SK-N-SH treated with all-trans-retinoic acid at 6 μM for 48 hours (cell line): Measurements from ENCODE around the gene NOSIP.

Experiments
- ATAC-seq: fragments of 200-7000 bp; cut with Tn5 transposase; 3 replicates; pipeline ENCODE4 v1.9.1; 2020; ENCODE audit warnings: mild to moderate bottlenecking, moderate library complexity
- BACH2 ChIP-seq: fragments of 250-450 bp; sonication (Bioruptor Pico); IDR thresholded peaks from 2 replicates; pipeline ENCODE4 v1.9.0; 2021; ENCODE audit warnings: mild to moderate bottlenecking, borderline replicate concordance
- CSDC2 ChIP-seq: fragments of 250-450 bp; sonication (Bioruptor Pico); IDR thresholded peaks from 2 replicates; pipeline ENCODE4 v1.5.0; 2020; ENCODE audit warnings: mild to moderate bottlenecking, moderate library complexity
- ESRRG ChIP-seq: fragments of 250-450 bp; sonication (Bioruptor Pico); IDR thresholded peaks from 2 replicates; pipeline ENCODE4 v1.6.1; 2021; ENCODE audit warnings: mild to moderate bottlenecking
- ISL1 ChIP-seq: fragments of 250-450 bp; sonication (Bioruptor Pico); IDR thresholded peaks from 2 replicates; pipeline ENCODE4 v2.1.2; 2022; ENCODE audit warnings: mild to moderate bottlenecking, moderate library complexity
- PPARA ChIP-seq: fragments of 250-450 bp; sonication (Bioruptor Pico); IDR thresholded peaks from 2 replicates; pipeline ENCODE4 v1.5.0; 2020; ENCODE audit warnings: mild to moderate bottlenecking, borderline replicate concordance
- TCF4 ChIP-seq: fragments of 250-450 bp; sonication (Bioruptor Pico); IDR thresholded peaks from 2 replicates; pipeline ENCODE4 v1.8.0; 2021; ENCODE audit warnings: mild to moderate bottlenecking, moderate library complexity, borderline replicate concordance
- TOX ChIP-seq: fragments of 250-450 bp; sonication (Bioruptor Pico); IDR thresholded peaks from 2 replicates; pipeline ENCODE4 v1.8.0; 2021; ENCODE audit warnings: mild to moderate bottlenecking, moderate library complexity, borderline replicate concordance
- ZC3H10 ChIP-seq: fragments of 250-450 bp; sonication (Bioruptor Pico); IDR thresholded peaks from 2 replicates; pipeline ENCODE4 v1.5.1; 2021; ENCODE audit warnings: mild to moderate bottlenecking, moderate library complexity
- ZFP3 ChIP-seq: fragments of 250-450 bp; sonication (Bioruptor Pico); IDR thresholded peaks from 2 replicates; pipeline ENCODE4 v1.5.0; 2020; ENCODE audit warnings: mild to moderate bottlenecking, moderate library complexity
- ZFP30 ChIP-seq: fragments of 450-650 bp; formaldehyde crosslinking; IDR thresholded peaks from 2 replicates; pipeline ENCODE4 v1.5.0; 2022; ENCODE audit warnings: mild to moderate bottlenecking, moderate library complexity
- ZNF8 ChIP-seq: fragments of 450-650 bp; formaldehyde crosslinking; IDR thresholded peaks from 2 replicates; pipeline ENCODE4 v1.5.0; 2020; ENCODE audit warnings: mild to moderate bottlenecking, moderate library complexity
- TF ChIP-seq, protein P1 (sequence below): fragments of 250-450 bp; sonication (Bioruptor Pico); IDR thresholded peaks from 2 replicates; pipeline ENCODE4 v1.8.0; 2020; ENCODE audit warnings: mild to moderate bottlenecking, moderate library complexity, borderline replicate concordance
- TF ChIP-seq, protein P2 (sequence below): fragments of 250-450 bp; sonication (Bioruptor Pico); IDR thresholded peaks from 2 replicates; pipeline ENCODE4 v1.5.1; 2021; ENCODE audit warnings: mild to moderate bottlenecking, moderate library complexity
- TF ChIP-seq, protein P3 (sequence below): fragments of 250-450 bp; sonication (Bioruptor Pico); IDR thresholded peaks from 2 replicates; pipeline ENCODE4 v1.5.1; 2020; ENCODE audit warnings: low read depth, mild to moderate bottlenecking, moderate library complexity
- TF ChIP-seq, protein P4 (sequence below): fragments of 250-450 bp; sonication (Bioruptor Pico); IDR thresholded peaks from 2 replicates; pipeline ENCODE4 v1.8.0; 2021; ENCODE audit warnings: low read depth, mild to moderate bottlenecking, moderate library complexity, borderline replicate concordance
- TF ChIP-seq, protein P5 (sequence below): fragments of 250-450 bp; sonication (Bioruptor Pico); IDR thresholded peaks from 2 replicates; pipeline ENCODE4 v1.5.0; 2020; ENCODE audit warnings: mild to moderate bottlenecking, moderate library complexity

Gene NOSIP

DNA sequence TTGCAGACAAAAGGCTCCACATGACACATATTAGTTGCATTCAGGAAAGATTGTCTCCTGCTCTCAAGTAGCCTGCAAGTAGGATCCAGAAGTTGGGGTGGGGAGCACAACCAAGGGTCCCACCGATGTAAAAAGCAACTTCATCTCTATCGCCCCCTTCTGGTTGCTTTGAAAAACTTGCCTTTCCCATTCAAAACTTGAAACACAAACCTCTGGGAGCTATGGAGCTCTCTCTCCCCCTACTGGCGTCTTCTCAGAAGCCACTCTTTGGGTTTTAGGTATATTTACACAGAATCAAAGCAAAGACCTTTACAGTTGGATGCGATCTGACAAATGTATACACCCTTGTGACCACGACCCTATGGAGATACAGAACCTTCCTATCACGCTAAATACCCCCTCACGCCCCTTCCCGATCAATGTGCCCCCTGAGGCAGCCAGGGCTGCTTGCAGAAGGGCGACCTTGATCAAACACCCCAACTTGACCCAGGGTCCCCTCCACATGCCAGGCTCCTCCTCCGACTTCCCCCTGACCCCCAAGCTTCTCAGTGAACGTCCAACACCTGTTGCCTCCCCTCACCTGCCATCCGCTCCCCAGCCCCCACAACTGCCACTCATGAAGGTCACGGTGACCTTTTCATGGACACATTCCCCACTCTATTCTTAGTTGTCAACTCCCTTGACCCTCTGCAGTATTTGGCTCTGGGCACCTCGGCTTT, 10.1 kb downstream of the NOSIP start (continued):
- TF ChIP-seq, protein P1, sequence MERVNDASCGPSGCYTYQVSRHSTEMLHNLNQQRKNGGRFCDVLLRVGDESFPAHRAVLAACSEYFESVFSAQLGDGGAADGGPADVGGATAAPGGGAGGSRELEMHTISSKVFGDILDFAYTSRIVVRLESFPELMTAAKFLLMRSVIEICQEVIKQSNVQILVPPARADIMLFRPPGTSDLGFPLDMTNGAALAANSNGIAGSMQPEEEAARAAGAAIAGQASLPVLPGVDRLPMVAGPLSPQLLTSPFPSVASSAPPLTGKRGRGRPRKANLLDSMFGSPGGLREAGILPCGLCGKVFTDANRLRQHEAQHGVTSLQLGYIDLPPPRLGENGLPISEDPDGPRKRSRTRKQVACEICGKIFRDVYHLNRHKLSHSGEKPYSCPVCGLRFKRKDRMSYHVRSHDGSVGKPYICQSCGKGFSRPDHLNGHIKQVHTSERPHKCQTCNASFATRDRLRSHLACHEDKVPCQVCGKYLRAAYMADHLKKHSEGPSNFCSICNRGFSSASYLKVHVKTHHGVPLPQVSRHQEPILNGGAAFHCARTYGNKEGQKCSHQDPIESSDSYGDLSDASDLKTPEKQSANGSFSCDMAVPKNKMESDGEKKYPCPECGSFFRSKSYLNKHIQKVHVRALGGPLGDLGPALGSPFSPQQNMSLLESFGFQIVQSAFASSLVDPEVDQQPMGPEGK (CRISPR knock-in tag), result no peak
- no peak for TF ChIP-seq ZFP30
- TF ChIP-seq, protein P2, sequence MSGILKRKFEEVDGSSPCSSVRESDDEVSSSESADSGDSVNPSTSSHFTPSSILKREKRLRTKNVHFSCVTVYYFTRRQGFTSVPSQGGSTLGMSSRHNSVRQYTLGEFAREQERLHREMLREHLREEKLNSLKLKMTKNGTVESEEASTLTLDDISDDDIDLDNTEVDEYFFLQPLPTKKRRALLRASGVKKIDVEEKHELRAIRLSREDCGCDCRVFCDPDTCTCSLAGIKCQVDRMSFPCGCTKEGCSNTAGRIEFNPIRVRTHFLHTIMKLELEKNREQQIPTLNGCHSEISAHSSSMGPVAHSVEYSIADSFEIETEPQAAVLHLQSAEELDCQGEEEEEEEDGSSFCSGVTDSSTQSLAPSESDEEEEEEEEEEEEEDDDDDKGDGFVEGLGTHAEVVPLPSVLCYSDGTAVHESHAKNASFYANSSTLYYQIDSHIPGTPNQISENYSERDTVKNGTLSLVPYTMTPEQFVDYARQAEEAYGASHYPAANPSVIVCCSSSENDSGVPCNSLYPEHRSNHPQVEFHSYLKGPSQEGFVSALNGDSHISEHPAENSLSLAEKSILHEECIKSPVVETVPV (CRISPR knock-in tag), result no peak
- no peak for TF ChIP-seq CSDC2 (CRISPR knock-in tag)

DNA sequence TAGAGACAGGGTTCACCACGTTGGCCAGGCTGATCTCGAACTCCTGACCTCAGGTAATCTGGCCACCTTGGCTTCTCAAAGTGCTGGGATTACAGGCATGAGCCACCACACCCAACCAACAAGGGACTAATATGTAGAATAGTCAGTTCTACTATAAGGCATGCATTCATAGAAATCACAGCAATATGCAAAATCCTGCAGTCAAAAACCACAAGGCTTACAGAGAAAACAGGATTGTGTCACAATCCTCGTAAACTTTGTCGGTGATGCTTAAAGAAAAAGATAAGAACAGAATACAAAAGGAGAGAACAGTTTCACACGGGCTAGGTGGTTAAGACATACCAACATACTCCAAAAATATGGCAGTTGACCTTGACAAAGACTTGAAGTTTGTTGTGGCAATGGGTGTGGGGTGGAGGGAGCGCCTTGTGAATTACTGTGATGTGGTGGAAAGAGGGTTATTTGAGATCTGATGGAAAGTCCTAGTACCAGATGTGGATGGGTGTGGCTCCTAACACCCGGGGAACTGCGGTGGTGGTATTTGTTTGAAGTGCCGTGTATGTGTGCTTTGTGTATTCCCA, 12.4 kb downstream of the NOSIP start:
- no peak for ATAC-seq
- TF ChIP-seq, protein P3, sequence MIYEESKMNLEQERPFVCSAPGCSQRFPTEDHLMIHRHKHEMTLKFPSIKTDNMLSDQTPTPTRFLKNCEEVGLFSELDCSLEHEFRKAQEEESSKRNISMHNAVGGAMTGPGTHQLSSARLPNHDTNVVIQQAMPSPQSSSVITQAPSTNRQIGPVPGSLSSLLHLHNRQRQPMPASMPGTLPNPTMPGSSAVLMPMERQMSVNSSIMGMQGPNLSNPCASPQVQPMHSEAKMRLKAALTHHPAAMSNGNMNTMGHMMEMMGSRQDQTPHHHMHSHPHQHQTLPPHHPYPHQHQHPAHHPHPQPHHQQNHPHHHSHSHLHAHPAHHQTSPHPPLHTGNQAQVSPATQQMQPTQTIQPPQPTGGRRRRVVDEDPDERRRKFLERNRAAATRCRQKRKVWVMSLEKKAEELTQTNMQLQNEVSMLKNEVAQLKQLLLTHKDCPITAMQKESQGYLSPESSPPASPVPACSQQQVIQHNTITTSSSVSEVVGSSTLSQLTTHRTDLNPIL (CRISPR knock-in tag), result no peak
- TF ChIP-seq TOX (CRISPR knock-in tag) (no peak), TCF4 (no peak), ESRRG (CRISPR knock-in tag) (no peak), PPARA (no peak), BACH2 (CRISPR knock-in tag) (no peak), ZC3H10 (no peak)
- TF ChIP-seq, protein P1 (CRISPR knock-in tag), result no peak

DNA sequence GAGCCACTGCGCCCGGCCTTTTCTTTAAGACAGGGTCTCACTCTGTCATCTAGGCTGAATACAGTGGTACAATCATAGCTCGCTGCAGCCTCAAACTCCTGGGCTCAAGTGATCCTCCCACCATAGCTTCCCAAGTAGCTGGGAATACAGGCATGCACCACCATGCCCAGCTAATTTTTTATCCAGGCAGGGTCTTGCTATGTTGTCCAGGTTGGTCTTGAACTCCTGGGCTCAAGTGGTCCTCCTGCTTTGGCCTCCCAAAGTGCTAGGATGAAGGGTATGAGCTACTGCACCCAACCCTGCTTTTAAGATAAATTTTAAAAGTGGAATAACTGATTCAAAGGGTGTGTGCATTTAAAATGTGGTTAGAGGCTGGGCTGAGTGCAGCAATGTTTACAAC, 14.1 kb downstream of the NOSIP start:
- no peak for ATAC-seq

DNA sequence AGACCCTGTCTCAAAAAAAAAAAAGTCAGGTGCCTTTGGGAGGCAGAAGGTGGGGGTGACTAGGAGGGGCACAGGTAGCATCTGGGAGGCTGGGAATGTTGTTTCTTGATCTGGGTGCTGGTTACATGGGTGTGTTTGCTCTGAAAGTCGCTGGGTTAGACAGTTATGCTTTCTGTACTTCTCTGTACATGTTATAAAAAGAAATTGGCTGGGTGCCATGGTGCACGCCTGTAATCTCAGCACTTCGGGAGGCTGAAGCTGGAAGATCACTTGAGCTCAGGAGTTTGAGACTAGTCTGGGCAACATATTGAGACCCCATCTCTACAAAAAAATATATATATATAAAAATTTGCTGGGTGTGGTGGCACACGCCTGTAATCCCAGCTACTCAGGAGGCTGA, 15.1 kb downstream of the NOSIP start:
- TF ChIP-seq ZFP3, result no peak
- TF ChIP-seq, protein P4, sequence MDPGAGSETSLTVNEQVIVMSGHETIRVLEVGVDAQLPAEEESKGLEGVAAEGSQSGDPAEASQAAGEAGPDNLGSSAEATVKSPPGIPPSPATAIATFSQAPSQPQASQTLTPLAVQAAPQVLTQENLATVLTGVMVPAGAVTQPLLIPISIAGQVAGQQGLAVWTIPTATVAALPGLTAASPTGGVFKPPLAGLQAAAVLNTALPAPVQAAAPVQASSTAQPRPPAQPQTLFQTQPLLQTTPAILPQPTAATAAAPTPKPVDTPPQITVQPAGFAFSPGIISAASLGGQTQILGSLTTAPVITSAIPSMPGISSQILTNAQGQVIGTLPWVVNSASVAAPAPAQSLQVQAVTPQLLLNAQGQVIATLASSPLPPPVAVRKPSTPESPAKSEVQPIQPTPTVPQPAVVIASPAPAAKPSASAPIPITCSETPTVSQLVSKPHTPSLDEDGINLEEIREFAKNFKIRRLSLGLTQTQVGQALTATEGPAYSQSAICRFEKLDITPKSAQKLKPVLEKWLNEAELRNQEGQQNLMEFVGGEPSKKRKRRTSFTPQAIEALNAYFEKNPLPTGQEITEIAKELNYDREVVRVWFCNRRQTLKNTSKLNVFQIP (CRISPR knock-in tag), result no peak
- no peak for ATAC-seq

More for the DNA sequence above, 14.1 kb downstream of the NOSIP start:
- TF ChIP-seq BACH2 (CRISPR knock-in tag) (no peak), TCF4 (no peak), ISL1 (CRISPR knock-in tag) (no peak), ZNF8 (CRISPR knock-in tag) (no peak)
- TF ChIP-seq, protein P5, sequence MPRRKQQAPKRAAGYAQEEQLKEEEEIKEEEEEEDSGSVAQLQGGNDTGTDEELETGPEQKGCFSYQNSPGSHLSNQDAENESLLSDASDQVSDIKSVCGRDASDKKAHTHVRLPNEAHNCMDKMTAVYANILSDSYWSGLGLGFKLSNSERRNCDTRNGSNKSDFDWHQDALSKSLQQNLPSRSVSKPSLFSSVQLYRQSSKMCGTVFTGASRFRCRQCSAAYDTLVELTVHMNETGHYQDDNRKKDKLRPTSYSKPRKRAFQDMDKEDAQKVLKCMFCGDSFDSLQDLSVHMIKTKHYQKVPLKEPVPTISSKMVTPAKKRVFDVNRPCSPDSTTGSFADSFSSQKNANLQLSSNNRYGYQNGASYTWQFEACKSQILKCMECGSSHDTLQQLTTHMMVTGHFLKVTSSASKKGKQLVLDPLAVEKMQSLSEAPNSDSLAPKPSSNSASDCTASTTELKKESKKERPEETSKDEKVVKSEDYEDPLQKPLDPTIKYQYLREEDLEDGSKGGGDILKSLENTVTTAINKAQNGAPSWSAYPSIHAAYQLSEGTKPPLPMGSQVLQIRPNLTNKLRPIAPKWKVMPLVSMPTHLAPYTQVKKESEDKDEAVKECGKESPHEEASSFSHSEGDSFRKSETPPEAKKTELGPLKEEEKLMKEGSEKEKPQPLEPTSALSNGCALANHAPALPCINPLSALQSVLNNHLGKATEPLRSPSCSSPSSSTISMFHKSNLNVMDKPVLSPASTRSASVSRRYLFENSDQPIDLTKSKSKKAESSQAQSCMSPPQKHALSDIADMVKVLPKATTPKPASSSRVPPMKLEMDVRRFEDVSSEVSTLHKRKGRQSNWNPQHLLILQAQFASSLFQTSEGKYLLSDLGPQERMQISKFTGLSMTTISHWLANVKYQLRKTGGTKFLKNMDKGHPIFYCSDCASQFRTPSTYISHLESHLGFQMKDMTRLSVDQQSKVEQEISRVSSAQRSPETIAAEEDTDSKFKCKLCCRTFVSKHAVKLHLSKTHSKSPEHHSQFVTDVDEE, result no peak
